T follicular helper cell (primary cell): ENCODE results near the gene OAS1.

Experiments
- DNase-seq: peaks from one replicate; pipeline ENCODE4 v3.0.0-alpha.2; 2020; ENCODE audit warnings: low read depth

OAS1 gene

DNA sequence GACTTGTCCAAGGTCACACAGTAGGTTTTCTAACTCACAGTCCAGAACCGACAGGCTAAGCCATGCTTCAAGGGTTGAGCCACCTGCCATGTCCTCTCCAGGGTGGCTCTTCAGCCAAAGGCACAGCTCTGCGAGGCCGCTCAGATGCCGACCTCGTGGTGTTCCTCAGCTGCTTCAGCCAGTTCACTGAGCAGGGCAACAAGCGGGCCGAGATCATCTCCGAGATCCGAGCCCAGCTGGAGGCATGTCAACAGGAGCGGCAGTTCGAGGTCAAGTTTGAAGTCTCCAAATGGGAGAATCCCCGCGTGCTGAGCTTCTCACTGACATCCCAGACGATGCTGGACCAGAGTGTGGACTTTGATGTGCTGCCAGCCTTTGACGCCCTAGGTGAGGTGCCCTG is 58.9 kb downstream of the OAS1 start:
- no peak for DNase-seq

DNA sequence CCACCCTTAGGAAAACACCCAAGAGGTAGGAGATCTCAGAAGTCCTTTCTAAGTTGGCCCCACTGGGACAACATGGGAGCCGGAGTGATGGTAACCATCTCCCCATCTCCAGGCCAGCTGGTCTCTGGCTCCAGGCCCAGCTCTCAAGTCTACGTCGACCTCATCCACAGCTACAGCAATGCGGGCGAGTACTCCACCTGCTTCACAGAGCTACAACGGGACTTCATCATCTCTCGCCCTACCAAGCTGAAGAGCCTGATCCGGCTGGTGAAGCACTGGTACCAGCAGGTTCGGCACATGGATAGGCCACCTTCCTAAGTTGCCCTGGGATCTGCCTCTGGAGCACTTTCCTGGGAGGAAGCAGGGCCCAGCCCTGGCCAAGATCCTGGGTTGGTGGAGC is 60.5 kb downstream of the OAS1 start:
- no peak for DNase-seq

DNA sequence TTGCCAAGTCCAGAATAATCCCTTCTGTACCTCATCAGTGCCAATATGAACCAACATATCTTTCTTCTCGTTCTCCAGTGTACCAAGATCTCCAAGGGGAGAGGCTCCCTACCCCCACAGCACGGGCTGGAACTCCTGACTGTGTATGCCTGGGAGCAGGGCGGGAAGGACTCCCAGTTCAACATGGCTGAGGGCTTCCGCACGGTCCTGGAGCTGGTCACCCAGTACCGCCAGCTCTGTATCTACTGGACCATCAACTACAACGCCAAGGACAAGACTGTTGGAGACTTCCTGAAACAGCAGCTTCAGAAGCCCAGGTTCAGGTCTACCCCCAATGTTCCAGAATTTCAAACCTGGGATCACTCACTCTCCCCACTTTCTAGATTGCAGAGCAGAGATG is 61.1 kb downstream of the OAS1 start:
- DNase-seq: no peak
